Measurements from ENCODE around the gene MAPK8.

The MAPK8 gene

GRCh38 chr10:48365668-48366067 is 59.2 kb downstream of the MAPK8 start:
- TF ChIP-seq CTCF (IDR thresholded peaks at IDR 0.05; ENCODE audit: borderline replicate concordance, control extremely low read depth, extremely low read depth, insufficient read depth, missing control alignments), result no peak
- DNase-seq (ENCODE audit: low spot score), result no peak
- in situ Hi-C loops (cut with MboI; ENCODE audit: low sequenced_read_pairs, unreplicated experiment), result loop anchor here (10.0 kb wide), 2 partner anchors 149 to 289 kb away; no protein-coding TSS in a partner anchor

GRCh38 chr10:48366261-48366660 is 59.8 kb downstream of the MAPK8 start:
- in situ Hi-C loops (cut with MboI; ENCODE audit: low sequenced_read_pairs, unreplicated experiment), result loop anchor here (10.0 kb wide), 2 partner anchors 149 to 289 kb away; no protein-coding TSS in a partner anchor
- no peak for TF ChIP-seq CTCF (IDR thresholded peaks at IDR 0.05; ENCODE audit: borderline replicate concordance, control extremely low read depth, extremely low read depth, insufficient read depth, missing control alignments)
- DNase-seq (ENCODE audit: low spot score), result no peak

DNA sequence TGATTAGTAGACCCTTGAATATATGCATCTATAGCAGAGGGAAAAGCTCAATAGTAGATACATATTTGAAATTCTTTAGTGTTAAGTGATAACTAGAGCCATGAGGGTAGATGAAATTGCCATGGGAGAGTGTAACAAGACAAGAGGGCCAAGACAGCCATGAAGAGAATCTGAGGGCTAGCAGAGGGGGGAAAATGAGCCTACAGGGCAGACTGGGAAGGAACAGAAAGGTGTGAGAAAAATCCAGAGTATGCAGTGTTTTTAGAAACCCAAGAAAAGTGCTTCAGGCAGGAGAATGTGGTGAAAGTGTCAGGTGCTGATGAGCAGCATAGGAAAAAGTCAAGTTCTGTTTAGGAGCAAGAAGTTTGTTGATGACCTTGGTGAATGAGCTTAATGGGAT is 63.0 kb downstream of the MAPK8 start:
- no peak for DNase-seq (ENCODE audit: low spot score)
- in situ Hi-C loops (cut with MboI; ENCODE audit: low sequenced_read_pairs, unreplicated experiment), result loop anchor here (10.0 kb wide), 2 partner anchors 145 to 285 kb away; no protein-coding TSS in a partner anchor
- no peak for TF ChIP-seq CTCF (IDR thresholded peaks at IDR 0.05; ENCODE audit: borderline replicate concordance, control extremely low read depth, extremely low read depth, insufficient read depth, missing control alignments)

DNA sequence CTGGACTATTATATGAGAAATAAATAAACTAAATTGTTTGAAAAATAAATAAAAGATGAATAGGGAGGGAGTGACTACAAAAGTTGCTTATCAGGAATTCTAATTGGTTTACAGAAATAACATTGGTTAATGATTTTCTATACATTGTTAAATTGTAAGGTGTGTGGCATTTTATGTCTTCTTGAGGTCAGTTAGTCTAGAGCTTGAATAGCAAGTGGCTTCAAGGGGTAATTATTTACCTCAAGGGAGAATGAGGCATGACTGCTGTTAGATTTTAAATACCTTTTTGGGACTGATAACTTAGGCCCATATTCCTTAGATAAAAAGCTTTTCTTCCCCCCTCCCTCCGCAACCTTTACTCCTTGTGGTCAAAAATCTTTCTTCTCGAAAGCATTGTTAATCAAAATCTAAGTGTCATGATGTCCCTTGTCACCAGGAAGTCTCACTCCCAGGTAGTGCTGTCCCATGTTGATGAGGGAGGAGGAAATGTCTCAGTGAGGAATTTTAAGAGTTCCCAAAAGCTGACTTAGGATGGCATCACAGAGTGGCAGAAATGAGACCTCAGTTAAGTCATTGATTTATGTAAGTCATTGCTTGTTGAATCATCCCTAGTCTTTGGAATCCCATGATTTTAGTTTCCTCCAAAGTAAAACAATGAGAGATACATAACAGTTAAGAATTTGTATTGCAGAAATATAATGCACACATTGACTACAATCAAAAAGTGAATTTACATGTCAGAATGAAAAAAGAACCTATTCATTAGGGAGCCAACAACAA is 71.5 kb downstream of the MAPK8 start:
- no peak for DNase-seq (ENCODE audit: low spot score)
- in situ Hi-C loops (cut with MboI; ENCODE audit: low sequenced_read_pairs, unreplicated experiment), result no loop called here
- TF ChIP-seq CTCF (IDR thresholded peaks at IDR 0.05; ENCODE audit: borderline replicate concordance, control extremely low read depth, extremely low read depth, insufficient read depth, missing control alignments), result no peak

DNA sequence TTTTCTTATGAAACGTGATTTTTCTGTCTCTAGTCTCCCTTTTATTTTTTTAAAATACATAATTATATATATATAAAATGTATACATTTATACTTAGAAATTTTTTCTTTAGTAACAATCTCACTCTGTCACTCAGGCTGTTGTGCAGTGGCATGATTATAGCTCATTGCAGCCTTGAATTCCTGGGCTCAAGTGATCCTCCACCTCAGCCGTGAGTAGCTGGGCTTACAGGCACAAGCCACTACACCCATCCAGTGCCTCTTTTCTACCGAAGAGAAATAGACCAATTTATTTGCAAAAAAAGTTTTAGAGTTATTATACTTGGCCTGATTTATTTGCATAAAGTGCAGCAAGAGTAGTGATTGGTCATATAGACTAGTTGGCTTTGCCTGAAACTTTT is 72.2 kb downstream of the MAPK8 start:
- no peak for TF ChIP-seq CTCF (IDR thresholded peaks at IDR 0.05; ENCODE audit: borderline replicate concordance, control extremely low read depth, extremely low read depth, insufficient read depth, missing control alignments)
- no peak for DNase-seq (ENCODE audit: low spot score)
- in situ Hi-C loops (cut with MboI; ENCODE audit: low sequenced_read_pairs, unreplicated experiment), result no loop called here

DNA sequence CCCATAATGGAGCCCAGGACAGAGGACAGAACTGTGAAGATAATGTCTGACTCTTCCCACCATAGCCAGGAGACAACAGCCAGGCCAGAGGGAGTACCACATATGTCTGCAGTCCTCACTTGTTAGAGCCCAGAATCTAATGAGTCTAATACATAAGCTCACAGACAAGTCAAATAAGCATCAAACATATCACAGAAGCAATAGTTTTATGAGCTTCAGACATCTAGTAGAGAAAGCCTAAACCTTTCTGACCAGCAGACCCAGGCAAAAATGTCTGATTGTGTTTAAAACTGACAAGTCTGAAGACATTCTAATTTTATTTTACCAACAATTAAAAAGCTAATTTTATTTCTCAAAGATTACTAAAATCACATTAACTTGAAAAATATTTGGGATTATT is 75.5 kb downstream of the MAPK8 start:
- no peak for DNase-seq (ENCODE audit: low spot score)
- no peak for TF ChIP-seq CTCF (IDR thresholded peaks at IDR 0.05; ENCODE audit: borderline replicate concordance, control extremely low read depth, extremely low read depth, insufficient read depth, missing control alignments)
- in situ Hi-C loops (cut with MboI; ENCODE audit: low sequenced_read_pairs, unreplicated experiment), result no loop called here
